ENCODE measurements around the gene SLC41A3.
"Not testable (repeated sequence)": the region's sequence is repeated elsewhere in the genome, so short reads cannot be mapped to it uniquely, and the experiment has no call there.

Gene SLC41A3

GRCh38 chr3:125975245-125976002 is 108.5 kb downstream of the SLC41A3 start:
- DNase-seq = not testable (repeated sequence)

DNA sequence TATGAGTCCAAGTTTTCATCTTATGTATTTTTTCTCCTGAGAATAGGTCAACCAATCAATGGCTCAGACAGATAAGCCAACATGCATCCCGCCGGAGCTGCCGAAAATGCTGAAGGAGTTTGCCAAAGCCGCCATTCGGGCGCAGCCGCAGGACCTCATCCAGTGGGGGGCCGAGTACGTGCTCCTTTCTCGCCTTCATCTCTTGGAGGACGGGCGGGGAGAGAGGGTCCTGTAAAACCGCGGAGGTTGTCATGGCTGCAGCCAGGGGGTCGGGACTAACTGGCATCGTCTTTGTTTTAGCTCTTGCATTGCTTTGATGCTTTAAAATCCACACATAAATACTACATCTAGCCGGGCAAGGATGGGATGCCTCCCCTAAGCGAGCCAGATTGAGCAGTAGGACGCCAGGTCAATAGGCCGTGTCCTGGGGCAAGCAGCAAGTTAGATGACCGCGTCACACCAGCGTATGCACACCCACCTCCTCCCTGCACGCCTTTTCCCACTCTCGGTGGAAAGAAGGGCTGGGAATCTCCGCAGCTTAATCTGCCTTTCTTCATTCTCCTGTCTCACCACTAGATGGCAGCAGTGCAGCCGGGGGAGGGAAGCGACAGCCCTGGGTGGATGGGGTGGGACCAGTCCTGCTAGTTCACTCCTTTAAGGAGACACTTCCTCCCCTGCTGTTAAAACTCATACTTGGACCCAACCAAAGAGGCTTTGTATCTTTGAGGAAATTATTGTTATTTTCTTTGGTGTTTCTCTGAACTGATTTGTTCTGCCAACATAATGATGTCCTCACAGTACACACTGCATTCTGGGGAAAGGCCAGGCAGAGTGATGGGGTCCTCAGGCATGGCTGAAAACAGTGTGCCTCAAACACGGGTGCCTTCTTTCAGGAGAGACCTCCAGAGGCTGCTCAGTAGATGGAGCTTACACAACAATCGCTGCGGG is 111.7 kb downstream of the SLC41A3 start:
- DNase-seq = peak; percentile 31

GRCh38 chr3:125968701-125969592 is 115.0 kb downstream of the SLC41A3 start, which contains the start of gene ROPN1B:
Gene ROPN1B, plus strand, starts transcription at chr3:125969178. Its CDS starts 2,877 bp downstream, at chr3:125972055.
- DNase-seq = not testable (repeated sequence)

DNA sequence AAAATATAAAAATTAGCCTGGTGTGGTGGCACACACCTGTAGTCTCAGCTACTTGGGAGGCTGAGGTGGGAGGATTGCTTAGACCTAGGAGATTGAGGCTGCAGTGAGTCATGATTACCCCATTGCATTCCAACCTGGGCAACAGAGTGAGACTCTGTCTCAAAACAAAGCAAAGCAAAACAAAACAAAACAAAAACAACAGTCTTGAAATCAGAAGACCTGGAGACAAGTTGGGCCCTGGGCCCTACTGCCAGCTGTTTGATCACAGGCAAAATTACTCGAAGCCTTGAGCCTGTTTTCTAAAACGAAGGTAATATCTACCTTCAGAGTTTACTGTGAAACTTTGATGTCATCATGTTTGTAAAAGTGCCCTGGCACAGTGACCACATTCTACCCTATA is 115.8 kb downstream of the SLC41A3 start:
- DNase-seq = not testable (repeated sequence)

DNA sequence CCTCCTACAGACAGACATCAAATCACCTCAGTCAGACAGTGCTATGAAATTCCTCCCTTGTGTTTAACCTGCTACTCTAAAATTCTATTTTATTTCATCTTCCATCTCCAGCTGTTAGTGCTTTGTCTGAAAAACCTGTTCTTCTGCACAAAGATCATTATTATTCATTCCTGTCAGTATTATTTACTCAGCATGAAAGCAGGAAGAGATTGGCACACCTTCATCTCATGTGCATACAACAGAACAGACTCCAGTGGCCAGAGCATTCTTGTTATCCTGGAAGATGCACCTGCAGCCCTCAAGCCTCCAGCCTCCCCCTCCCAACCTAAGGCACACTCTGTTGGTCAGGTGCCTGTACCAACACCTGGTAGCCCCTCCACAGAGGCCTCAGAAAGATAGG is 116.8 kb downstream of the SLC41A3 start:
- DNase-seq = no peak

DNA sequence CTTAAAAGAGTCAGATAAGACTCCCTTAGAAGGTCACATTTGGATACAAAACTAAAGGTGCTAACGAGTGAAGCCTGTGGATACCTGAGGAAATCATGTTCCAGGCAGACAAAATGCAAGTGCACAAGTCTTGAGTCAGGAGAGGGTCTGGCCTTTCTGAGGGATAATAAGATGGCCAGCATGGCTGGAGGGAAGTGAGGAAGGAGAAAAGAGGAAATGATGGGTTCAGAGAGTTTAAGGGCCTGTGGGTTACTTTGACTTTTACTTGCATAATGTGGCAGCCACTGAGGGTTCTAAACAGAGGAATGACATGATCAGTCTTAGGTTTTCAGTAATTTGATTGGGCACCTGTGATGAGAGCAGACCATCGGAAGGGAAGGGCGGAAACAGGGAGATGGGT is 118.4 kb downstream of the SLC41A3 start:
- no peak for DNase-seq

DNA sequence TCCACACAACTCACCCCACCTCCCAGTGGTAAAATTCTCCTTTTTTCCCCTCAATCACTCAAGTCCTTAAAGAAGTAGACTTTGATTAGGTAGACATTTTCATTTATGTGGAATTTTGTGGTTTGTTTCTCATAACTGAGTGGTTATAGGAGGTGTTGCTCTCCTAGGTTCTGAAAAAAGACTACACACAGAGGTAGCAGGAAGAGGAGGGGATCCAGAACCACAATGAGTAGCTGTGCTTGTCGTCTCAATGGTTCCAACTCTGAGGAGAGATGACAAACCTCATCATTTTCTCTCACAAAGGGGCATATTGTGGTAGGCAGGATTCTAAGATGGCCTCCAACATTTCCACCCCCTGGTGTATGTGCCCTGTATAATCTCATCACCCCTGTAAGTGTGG is 120.1 kb downstream of the SLC41A3 start:
- DNase-seq = not testable (repeated sequence)

- DNase-seq = no peak
These were observed 122.7 kb downstream of the SLC41A3 start for GRCh38 chr3:125961289-125961589.

- no peak for DNase-seq
These were observed 123.3 kb downstream of the SLC41A3 start for GRCh38 chr3:125960456-125961288.

DNA sequence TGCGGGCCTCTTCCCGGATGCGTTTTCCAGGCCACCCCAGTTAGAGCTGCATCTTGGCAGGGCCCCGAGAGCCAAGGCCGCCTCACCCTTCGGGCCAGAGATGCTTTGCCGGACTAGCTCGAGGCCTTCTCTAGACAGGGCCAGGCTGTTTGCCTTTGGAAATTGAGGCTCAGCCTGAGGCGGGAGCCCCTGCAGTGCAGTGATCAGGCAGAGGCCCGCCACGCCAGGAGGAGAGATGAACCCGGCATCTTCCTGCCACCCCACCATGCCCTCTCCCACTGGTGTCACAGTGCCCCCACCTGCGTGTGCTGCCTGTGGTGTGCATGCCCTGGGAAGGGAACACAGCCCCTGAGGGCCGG is 123.9 kb downstream of the SLC41A3 start:
- no peak for DNase-seq

- no peak for DNase-seq
These were observed 124.4 kb downstream of the SLC41A3 start for GRCh38 chr3:125959317-125960065.

DNA sequence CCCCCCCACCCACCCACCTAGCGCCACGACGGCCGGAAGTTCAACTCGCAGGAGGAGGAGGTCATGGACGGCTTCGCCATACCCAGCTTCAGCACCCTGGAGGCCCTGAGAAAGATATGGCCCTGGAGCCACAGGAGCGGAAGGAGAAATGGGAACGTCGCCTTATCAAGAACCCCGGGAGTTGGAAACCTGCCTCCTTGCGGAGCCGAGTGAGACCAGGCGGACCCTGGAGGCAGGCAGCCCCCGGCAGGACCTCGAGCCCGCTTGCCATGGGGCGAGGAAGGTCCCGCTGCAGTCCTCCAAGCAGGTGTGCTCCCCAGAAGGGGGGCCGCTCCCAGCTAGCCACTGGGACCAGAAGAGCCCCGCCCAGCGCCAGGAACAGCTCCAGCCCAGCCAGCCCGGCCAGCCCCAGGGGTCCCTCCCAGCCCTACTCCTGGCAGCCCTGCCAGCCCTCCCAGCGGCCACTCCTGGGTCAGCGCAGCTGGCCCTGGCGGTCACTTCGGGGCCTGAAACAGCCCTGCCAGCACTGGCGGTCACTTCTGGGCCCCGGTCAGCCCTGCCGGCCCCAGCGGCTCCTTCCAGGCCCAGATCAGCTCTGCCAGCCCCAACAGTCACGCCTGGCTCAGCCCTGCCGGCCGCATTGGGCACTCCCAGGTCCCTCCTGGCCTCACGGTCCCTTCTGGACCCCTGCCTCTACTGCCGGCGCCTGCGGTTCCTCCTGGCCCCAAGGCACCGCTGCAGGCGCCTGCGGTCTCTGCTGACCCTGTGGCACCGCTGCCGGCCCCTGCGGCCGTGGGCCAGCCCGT is 125.2 kb downstream of the SLC41A3 start:
- DNase-seq = no peak

DNA sequence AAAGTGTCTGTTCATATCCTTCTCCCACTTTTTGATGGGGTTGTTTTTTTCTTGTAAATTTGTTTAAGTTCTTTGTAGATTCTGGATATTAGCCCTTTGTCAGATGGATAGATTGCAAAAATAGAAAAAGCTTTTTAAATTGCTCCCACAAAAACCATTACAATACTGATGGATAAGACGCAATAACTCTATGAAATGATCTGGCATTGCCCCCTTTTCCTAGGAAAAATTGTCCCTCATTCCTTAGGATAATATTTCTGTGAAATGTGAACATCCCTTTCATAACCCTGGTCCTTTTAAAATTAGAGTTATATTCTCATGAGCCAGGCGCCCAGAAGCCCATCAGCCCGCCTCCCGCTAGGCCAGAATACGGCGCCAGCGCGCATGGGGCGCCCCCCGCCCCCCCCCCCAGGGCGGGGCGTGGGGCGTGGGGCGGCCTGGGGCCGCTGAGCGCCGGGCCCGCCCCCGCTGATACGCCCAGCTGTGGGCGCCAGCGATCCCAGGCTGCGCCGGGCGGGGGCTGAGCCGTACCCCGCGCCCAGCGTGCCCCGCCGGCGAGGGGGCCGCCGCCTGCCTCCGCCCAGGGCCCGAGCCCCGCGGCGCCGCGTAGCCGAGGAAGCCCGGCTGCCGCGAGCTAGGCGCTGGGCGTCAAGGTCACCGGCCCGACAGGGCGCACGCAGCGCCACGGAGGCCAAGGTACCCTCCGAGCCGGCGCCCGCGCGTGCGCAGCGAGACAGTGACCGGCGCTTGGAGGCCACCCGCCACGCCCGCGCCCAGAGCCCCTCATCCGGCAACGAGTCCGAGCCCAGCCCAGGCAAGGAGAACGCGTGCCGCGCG is 126.0 kb downstream of the SLC41A3 start:
- DNase-seq = no peak

GRCh38 chr3:125957020-125957419 is 126.9 kb downstream of the SLC41A3 start:
- DNase-seq = not testable (repeated sequence)
